Activated CD8-positive, alpha-beta memory T cell treated with anti-CD3 and anti-CD28 coated beads, Interleukin-2, amount 50 U/mL, for 4 hours (primary cell): ENCODE results near the gene PDGFA.
A peak's percentile ranks its signal among the peaks of the same experiment; 100 is the strongest.

ENCODE experiments used
- DNase-seq: peaks from one replicate; pipeline ENCODE4 v3.0.0-alpha.2; 2020

PDGFA gene

DNA sequence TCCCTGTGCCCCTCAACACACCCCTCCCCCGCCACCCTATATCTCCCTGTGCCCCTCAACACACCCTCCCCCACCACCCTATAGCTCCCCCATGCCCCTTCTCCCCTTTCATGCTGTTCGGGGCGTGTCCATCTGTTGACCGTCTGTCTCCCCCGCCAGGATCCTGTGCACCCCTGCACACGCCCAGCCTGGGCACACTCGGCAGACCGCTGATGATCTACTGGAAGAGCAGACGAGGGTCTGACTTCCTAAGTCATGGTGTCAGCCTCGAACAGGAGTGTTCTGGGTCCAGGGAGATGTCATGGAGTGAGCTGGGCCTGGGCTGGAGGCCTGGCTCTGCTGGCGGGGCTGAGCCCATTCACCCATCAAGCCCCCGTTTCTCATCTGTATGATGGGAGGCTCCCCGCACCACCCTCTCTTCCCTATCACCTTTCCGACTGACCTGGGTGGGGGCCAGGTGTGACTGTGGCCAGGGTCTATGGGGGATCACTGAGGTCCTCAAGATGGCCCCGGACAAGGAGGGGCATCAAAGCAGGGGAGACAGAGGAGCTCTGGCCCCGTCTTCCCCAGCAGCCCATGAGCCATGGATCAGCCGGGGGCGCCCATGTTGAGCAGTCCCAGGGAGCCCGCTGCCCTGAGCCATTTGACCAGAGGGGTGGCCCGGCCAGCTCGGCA, 48.3 kb downstream of the PDGFA start:
- peak; percentile 14 for DNase-seq

DNA sequence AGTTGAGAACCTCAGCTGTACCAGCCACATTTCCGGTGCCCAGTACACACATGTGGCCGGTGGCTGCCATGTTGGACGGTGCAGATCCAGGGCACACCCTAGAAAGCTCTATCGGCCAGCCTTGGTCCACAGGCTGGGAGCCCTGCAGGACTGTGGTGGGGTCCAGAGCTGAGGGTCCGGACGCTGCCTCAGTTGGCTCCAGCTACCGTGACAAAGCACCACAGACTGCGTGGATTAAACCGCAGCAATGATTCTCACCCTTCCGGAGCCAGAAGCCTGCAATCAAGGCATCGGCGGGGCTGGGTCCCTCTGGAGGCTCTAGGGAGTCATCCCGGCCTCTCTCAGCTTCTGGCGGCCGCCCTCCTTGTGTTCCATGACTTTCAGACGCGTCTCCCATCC, 50.1 kb downstream of the PDGFA start:
- peak; percentile 2 for DNase-seq

DNA sequence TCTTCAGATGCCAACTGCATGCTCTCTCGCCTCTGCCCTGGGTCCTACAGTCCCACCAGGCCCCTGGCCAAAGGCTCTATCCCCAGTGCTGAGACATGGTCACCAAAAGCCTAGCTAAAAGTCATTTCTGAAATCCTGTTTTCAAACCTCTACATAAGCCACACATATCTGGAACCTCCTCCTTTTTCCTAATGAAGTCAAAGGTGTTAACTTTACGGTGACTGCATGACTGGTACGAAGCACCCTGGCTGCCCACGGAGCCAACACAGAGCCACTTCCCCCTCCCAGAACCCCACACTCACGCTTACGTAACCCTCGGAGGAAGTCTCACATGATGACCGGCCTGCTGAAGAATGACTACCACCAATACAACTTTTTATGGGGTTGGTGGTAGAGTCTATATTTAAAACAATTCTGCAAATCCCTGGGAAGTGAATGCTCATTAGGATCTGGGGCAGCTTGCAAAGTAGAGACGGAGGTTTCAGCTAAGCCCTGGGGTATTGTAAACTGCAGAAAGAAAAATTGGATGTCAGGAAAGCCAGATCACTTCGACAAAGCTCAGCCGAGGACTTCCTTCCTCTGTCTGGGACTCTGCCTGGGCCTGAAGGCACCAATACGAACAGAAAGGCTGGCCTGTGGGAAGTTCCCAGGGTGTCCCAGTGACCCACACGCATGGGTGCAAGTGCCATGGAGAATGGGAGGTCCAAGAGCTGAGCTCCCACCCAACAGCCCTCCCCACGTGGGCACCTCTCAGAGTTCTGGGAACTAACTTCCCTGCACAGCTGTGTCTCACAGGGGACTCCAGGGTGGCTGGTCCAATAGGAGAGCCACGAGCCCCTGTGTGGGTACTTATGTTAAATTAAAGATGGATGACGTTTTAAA, 50.7 kb downstream of the PDGFA start:
- peak; percentile 11 for DNase-seq

DNA sequence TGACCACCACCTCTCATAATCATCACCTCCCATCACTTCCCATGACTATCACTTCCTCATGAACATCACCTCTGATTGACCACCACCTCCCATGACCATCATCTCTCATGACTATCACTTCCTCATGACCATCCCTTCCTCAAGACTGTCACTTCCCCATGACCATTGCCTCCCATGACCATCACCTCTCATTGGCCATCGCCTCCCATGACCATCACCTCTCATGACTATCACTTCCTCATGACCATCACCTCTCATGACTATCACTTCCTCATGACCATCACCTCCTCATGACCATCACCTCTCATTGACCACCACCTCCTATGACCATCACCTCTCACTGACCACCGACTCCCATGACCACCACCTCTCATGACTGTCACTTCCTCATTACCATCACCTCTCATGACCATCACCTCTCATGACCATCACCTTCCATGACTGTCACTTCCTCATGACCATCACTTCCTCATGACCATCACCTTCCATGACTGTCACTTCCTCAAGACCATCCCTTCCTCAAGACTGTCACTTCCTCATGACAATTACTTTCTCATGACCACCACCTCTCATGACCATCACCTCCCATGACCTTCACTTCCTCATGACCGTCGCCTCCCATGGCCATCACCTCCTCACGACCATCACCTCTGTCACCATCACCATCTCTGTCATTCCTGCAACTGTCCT, 51.6 kb downstream of the PDGFA start:
- DNase-seq: peak; percentile 1

DNA sequence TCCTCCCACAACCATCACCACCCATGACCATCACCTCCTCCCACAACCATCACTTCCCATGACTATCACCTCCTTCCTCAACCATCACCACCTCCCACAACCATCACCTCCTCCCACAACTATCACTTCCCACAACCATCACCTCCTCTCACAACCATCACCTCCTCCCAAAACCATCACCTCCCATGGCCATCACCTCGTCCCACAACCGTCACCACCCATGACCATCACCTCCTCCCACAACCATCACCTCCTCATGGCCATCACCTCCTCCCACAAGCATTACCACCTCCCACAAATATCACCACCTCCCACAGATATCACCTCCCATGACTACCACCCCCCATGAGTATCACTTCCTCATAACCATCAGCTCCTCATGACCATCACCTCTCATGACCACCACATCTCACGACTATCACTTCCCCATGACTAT, 52.2 kb downstream of the PDGFA start:
- peak; percentile 0 for DNase-seq

DNA sequence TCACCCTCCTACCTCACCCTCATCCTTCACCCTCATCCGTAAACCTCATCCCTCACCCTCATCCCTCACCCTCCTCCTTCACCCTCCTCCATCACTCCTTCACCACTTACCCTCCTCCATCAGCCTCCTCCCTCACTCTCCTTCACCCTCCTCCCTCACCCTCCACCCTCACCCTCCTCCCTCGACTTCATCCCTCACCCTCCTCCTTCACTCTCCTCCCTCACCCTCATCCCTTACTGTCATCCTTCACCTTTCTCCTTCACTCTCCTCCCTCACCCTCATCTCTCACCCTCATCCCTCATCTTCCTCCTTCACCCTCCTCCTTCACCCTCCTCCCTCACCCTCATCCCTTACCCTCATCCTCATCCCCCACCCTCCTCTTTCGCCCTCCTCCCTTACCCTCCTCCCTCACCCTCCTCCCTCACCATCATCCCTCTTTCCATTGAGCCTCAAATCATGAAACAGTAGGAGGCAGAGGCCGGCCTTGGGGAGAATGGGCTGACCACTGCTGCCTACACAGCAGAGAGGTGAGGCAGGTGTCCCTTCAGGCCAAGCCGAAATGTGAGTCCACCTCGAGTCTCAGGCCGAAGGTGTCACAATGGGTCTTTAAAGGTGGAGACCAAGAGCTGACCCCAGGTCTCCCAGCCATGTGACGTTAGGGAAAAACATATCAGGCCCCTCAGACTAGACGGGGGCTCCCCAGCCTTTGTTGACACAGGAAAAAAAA, 53.0 kb downstream of the PDGFA start:
- peak; percentile 11 for DNase-seq

DNA sequence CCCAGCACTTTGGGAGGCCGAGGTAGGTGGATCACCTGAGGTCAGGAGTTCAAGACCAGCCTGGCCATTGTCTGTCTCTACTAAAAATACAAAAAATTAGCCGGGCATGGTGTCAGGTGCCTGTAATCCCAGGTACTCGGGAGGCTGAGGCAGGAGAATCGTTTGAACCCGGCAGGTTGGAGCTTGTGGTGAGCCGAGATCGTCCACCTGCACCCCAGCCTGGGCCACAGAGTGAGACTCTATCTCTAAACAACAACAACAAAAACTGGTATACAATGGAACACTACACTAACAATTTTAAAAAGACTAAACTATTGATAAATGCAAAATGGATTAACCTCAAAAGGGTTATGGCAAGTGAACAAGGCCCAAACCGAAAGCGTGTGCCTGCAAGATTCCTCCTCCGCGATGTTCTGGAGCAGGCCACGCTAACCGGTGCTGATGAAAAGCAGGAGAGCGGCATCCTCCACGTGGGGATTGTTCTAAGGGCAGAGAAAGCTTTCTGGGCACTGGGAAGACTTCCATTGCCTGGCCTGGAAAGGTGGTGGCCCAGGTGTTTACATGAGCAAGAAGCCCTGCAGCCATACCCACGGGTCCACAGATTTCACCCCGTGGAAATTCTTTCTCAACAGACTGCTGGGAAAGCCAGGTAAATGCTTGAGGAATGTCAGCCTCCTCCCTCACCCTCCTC, 53.8 kb downstream of the PDGFA start:
- peak; percentile 4 for DNase-seq

DNA sequence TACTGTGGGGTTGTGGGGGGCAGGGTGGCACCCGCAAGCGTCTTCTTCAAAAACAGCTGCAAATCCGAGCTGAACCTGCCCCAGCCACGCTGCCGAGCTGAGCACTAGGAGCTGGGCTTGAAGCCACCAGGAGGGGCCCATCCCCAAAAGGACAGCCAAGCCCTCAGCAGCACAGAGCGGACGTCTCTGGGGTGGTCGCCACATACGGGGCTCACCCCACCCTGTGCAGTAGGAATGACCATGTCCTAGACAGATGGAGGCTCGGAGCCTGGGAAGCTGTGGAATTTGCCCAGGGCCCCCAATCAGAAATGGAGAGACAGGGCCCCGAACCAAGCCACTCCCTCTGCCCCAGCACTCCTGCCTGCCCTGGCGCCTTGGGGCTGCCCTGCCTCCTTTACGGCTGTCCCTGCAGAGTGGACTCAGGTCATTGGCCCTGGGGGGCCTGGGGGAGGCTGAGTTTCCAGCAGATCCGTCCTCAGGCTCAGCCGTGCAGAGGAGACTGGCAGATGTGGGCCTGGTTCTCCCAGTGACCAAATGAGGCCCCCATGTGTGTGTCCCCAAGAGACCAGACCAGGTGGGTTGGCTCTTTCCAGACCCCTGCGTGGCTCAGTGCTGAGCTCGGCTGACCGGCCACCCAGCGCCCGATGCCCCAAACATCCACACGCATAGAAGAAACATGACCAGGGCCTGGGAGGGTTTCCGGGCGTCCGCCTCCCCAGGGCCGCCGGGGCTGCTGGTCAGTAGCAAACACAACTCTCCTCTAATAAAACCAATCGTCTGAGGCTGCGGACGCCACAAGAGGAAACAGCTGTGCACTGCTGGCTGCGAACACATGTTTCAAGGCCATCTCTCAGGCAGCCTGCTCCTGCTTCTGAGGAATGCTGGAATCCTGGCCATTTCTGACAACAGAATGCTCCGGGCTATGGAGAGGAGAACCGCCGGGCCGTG, 54.9 kb downstream of the PDGFA start:
- DNase-seq: peak; percentile 9

DNA sequence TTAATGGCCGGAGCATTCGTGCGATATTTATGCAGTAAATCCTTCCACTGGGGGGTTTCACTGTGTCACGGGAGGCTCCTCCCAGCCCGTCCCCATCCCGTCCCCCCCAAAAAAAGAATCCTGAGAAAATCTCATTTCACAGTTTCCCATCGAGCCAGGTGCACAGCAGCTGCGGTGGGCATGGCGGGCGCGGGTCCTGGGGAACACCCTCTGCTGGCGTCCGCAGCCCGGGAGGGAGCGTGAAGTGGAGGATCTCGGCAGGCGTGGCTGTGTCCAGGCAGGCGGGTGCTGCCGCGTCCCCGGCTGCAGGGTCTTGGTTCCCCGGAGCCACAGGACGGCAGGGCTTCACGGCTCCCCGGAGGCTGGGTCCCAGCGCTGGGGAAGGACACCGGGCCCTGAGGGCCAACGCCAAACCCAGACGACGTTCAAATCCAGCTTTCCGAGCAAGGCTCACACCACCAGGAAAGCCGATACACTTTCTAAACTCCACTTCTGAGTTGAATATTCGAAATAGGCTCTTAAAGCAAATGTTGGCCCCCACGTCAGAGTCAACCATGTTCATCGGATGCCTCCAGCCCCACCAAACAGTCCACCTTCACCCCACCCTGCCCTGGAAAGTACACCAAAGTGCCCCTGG, 55.7 kb downstream of the PDGFA start:
- peak; percentile 11 for DNase-seq

DNA sequence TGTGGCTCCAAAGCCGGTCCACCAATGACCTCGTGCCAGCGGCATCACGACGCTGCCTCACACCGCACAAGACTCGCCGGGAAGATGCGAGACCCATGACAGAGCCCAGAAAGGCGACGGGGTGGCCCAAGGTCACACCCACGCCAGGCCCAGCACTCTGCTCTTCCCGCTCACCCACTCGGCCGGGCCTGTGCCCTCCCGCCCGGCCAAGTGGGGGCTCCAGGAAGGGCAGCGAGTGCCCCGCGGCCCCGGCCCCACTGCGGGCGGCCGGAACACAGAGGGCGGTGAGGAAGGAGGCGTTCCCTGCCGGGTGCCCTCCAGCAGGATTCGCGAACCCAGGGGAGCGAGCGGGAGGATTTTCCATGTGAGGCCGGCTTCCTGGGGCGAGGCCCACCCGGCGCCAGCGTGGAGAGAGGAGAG, 56.3 kb downstream of the PDGFA start:
- DNase-seq: peak; percentile 4

DNA sequence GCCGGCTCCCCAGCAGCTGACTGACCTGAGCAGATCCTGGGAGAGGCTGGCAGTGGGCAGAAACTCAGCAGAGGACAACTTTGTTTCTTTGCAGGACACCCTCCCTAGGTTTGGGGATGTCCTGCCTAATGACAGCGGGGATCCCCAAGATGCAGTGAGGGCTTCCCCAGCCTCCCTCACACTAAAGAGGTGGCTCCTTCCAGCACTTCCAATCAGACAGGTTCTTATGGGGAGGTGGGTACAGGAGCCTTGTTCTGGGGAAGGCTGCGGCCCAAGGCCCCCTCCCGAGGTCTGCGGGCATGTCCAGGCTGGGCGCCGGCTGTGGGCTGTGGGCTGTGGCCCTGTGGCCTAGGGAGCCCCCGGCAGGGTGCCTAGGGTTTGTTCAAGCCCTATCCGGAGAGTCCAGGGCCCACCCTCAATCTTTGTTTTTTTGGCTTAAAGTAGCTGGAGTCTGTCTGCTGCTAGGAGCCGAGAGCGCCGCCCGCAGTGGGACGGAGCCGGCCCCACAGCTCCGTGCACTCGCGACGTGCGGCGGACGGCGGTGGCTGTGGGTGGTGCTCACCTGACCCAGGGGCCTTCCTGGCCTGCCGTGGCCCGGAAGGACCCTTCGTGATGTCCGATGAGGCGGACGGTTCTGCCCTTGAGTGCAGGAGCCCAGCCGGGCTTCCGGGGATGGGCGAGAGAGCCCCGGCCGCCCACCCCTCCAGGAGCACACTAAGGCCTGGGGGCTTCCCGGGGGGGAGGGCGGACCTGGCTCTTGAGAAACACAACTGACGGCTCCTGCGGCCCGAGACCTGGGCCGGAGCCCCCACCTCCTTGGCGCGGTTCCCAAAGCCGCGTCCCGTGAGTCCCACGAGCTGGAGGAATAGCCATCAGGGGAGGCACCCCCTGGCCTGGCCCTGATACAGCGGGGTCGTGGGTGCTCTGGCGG, 57.2 kb downstream of the PDGFA start:
- no peak for DNase-seq

DNA sequence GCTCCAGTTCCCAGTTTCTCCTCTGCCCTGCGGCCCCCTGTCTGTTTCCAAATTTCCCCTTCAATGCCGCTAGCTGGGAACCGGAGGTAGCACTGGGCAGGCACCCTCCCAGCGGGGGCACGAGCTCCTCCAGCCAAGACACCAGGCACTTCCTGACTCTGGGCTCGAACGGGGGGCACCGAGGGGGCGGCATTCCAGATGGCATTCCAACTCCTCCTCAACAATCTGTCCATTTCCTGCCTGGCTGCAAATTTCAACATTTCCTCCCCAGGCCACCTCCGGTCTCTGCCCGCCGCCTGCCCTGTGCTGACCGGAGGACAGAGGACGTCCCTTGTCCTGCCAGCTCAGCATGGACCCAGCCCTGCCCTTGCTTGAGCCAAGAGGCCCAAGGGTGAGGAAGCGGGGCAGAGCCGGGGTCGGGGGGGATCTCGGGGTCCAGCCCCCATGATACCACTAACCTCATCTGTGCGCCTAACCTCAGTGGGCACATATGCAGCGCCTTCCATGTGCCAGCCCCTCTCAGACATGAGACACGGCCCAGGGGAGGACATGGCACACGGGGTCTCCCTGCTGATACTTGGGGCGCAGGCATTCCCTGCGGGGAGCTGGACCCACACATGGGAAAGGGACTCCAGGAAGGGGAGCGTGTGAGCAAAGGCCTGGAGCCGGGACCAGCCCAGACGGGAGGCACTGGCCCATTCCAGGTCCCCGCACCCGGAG, 58.0 kb downstream of the PDGFA start:
- DNase-seq: no peak

DNA sequence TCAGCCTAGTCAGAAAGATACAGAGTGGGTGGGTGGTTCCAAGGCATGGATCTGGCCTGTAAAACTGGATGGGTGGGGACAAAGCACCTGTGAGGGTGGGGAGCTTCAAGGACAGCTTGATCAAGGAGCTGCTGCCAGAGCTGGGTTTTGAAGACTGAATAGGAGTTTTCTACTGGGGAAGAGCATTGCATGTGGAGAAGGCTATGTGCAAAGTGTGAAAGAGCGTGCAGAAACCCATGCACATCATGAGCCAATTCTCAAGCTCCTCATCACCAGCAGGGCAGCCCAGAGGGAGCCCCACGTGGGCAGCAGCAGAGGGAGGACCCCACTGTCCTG, 58.6 kb downstream of the PDGFA start:
- no peak for DNase-seq

DNA sequence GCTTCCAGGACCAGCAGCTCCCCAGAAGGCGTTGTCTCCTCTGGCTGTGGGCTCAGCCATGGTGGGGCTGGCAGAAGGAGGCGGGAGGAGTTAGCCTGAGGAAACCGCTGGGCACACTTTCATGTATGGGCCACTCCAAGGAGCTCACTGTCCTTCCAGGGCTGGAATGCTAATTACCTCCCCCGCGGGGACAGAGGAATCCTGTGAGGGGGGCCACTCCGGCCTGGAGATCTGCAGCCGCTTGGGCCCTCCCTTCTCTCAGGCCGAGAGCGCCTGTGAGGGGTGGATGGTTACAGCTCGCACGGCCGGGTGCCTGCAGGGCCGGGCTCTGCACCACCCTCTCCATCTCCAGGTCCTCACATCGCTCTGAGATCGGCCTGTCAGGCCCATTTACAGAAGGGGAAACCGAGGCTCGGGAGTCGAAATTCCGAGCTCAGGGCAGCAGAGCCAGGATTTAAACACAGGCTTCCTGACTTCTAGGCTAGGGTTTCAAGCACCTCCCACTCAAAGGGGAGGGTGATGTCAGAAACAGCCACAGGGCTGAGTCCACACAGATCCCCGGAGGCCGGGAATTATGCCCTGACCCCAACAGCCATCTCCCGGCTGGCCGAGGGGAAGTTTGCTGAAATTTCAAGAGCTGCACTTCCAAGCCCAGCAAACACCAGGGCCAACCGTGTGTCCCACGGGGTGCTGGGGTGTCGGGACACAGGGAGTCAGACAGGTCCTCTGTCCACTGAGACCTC, 59.1 kb downstream of the PDGFA start:
- no peak for DNase-seq

DNA sequence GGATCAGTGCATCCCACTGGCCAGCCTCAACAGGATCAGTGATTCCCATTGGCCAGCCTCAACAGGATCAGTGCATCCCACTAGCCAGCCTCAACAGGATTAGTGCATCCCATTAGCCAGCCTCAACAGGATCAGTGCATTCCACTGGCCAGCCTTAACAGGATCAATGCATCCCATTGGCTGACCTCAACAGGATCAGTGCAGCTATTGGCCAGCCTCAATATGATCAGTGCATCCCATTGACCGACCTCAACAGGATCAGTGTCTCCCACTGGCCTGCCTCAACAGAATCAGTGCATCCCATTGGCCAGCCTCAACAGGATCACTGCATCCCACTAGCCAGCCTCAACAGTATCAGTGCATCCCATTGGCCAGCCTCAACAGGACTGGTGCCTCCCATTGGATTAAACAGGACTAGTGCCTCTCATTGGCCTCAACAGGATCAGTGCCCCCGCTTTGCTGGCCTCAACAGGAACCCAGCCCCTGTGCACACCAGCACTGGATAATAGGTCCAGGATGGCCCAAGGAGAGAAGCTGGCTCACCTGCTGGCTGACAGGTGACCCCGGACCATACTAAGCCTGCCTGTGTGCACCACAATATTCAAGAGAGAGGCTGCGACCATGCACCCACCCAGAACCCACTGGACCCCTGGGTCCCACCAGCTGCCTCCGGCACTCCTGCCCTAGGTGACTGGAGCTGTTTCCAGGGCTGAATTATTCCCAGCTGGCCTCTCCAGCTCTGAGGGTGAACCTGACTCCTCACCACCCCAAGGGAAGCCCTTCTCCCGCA, 59.9 kb downstream of the PDGFA start:
- DNase-seq: no peak

DNA sequence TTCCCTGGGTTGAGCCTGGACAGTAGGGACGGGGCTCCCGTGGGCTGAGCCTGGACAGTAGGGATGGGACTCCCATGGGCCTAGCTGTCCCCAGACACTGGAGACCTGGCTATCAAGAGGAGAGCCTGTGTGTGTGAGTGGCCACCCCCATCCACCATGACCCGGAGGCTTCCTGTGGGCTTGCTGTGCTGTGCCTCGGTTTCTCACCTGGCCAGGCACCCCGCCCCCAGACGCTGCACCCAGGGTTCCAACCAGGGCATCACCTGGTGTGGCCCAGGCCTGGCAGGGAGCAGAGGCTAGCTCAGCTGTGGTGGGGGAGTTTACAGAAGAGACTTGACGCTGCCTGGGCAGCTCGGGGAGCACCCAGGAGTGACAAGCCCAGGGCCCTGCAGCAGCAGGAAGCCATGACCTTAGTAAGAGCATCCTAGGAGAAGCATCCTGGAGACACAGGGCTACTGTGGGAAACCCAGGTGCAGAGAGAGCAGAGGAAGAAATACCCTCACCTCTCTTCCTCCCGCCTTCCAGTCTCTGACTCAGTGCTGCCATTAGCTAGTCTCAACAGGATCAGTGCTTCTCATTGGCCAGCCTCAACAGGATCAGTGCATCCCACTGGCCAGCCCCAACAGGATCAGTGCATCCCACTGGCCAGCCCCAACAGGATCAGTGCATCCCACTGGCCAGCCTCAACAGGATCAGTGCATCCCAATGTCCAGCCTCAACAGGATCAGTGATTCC, 61.0 kb downstream of the PDGFA start:
- no peak for DNase-seq
